Suppressor macrophage (primary cell): Measurements from ENCODE around the gene RFPL3.
"Not testable (repeated sequence)": the region's sequence is repeated elsewhere in the genome, so short reads cannot be mapped to it uniquely, and the experiment has no call there.

ENCODE experiments used
- DNase-seq, 4 experiments: peaks; one replicate each; pipeline ENCODE4 v3.0.0-alpha.2; 2020 to 2022

The RFPL3 gene

GRCh38 chr22:32331236-32331917 lies 26.3 kb upstream of the RFPL3 start:
- no peak for DNase-seq

- DNase-seq = no peak
Observed at GRCh38 chr22:32331918-32332725, 25.5 kb upstream of the RFPL3 start.

GRCh38 chr22:32333141-32333768 lies 24.4 kb upstream of the RFPL3 start:
- DNase-seq = no peak

- no peak for DNase-seq
Observed at GRCh38 chr22:32333769-32334659, 23.7 kb upstream of the RFPL3 start.

- DNase-seq = no peak
Observed at GRCh38 chr22:32334660-32335365, 22.9 kb upstream of the RFPL3 start.

- DNase-seq = no peak
Observed at GRCh38 chr22:32335471-32335870, 22.2 kb upstream of the RFPL3 start.

GRCh38 chr22:32336121-32336603 lies 21.5 kb upstream of the RFPL3 start:
- no peak for DNase-seq

- DNase-seq = no peak
Observed at GRCh38 chr22:32336771-32337424, 20.8 kb upstream of the RFPL3 start.

GRCh38 chr22:32337425-32337824 lies 20.2 kb upstream of the RFPL3 start:
- DNase-seq = not testable (repeated sequence)

GRCh38 chr22:32338757-32339156 lies 18.9 kb upstream of the RFPL3 start:
- DNase-seq = no peak

GRCh38 chr22:32339190-32340012 lies 18.3 kb upstream of the RFPL3 start:
- no peak for DNase-seq

- no peak for DNase-seq
Observed at GRCh38 chr22:32340411-32340810, 17.3 kb upstream of the RFPL3 start.

GRCh38 chr22:32341122-32341740 lies 16.4 kb upstream of the RFPL3 start:
- DNase-seq = no peak

GRCh38 chr22:32342977-32343376 lies 14.7 kb upstream of the RFPL3 start:
- DNase-seq = no peak

- DNase-seq = no peak
Observed at GRCh38 chr22:32343941-32344340, 13.7 kb upstream of the RFPL3 start.

GRCh38 chr22:32348031-32348611 lies 9.5 kb upstream of the RFPL3 start:
- no peak for DNase-seq

GRCh38 chr22:32351875-32352274 lies 5.8 kb upstream of the RFPL3 start:
- DNase-seq = not testable (repeated sequence)

- DNase-seq = no peak
Observed at GRCh38 chr22:32352681-32353080, 5.0 kb upstream of the RFPL3 start.

GRCh38 chr22:32353292-32353691 lies 4.4 kb upstream of the RFPL3 start:
- DNase-seq = no peak
